Caco-2 (cell line): ENCODE measurements around the gene WDR1. TPM values are rescaled to one million over a fixed set of nuclear protein-coding genes. Genes with fewer than 3 reads are reported as not detected.

Source experiments
- BruUV-seq: library from RNA; stranded (reverse); fragments of 400-500 nt; replicated peaks from 2 replicates; lab custom pipeline; 2021; lab: Mats Ljungman, UMichigan
- CTCF ChIA-PET: fragments of 300-600 bp; sonication (Branson Sonifier 250); formaldehyde crosslinking; loops from one replicate; lab custom pipeline; 2022; ENCODE audit warnings: antibody characterized with exemption; lab: Charles Lee
- POLR2A ChIA-PET: fragments of 300-600 bp; sonication (Branson Sonifier 250); formaldehyde crosslinking; loops from one replicate; lab custom pipeline; 2022; ENCODE audit warnings: antibody characterized with exemption; lab: Charles Lee
- DNase-seq, 2 experiments: peaks; one replicate each; pipeline versions ENCODE4 v3.0.0 to v3.0.0-alpha.2; 2020 to 2022
- H3K27me3 ChIP-seq: replicated peaks from 2 replicates; pipeline ENCODE4 v1.6.0; 2011; ENCODE audit warnings: low read length; ENCODE audit not compliant: control insufficient read depth, insufficient read depth
- H3K36me3 ChIP-seq: 2 replicates; pipeline ENCODE4 v1.5.1; 2011; ENCODE audit warnings: low read length; ENCODE audit not compliant: control insufficient read depth, insufficient read depth
- H3K4me1 ChIP-seq: fragments of 250-450 bp; sonication (Bioruptor Pico); 2 replicates; pipeline ENCODE4 v1.5.1; 2020; ENCODE audit warnings: mild to moderate bottlenecking
- H3K4me3 ChIP-seq: 2 replicates; pipeline ENCODE4 v1.5.1; 2011; ENCODE audit warnings: low read depth, mild to moderate bottlenecking, control low read depth, low read length
- H3K9me3 ChIP-seq: fragments of 250-450 bp; sonication (Bioruptor Pico); 2 replicates; pipeline ENCODE4 v1.5.1; 2020; ENCODE audit warnings: mild to moderate bottlenecking, moderate library complexity
- H3K27ac Mint-ChIP-seq: one replicate; pipeline ENCODE4 v1.8.0; 2022; ENCODE audit warnings: mixed read lengths; ENCODE audit not compliant: unreplicated experiment
- H3K27me3 Mint-ChIP-seq: one replicate; pipeline ENCODE4 v1.8.0; 2022; ENCODE audit warnings: mixed read lengths; ENCODE audit not compliant: insufficient read depth, unreplicated experiment
- H3K36me3 Mint-ChIP-seq: one replicate; pipeline ENCODE4 v1.8.0; 2022; ENCODE audit warnings: mild to moderate bottlenecking, mixed read lengths; ENCODE audit not compliant: insufficient read depth, unreplicated experiment
- H3K4me1 Mint-ChIP-seq: one replicate; pipeline ENCODE4 v1.8.0; 2022; ENCODE audit warnings: low read depth, mixed read lengths; ENCODE audit not compliant: unreplicated experiment
- H3K4me3 Mint-ChIP-seq: one replicate; pipeline ENCODE4 v1.8.0; 2022; ENCODE audit warnings: mild to moderate bottlenecking, moderate library complexity, mixed read lengths; ENCODE audit not compliant: unreplicated experiment
- H3K9me3 Mint-ChIP-seq: one replicate; pipeline ENCODE4 v1.8.0; 2022; ENCODE audit warnings: mixed read lengths; ENCODE audit not compliant: unreplicated experiment
- CTCF ChIP-seq, 2 experiments: fragments of 200-600 bp in 1 of 2; IDR thresholded peaks; 1 replicate in 1 of 2; 2 replicates in 1 of 2; pipeline versions ENCODE4 v1.5.1 to v1.8.0; 2011 to 2022; ENCODE audit warnings: antibody characterized with exemption in 1 of 2, control low read depth in 1 of 2, inconsistent platforms in 1 of 2, low read depth in 1 of 2, low read length in 1 of 2, mild to moderate bottlenecking in 1 of 2, moderate library complexity in 1 of 2; ENCODE audit not compliant: insufficient read depth in 1 of 2, severe bottlenecking in 1 of 2, unreplicated experiment in 1 of 2
- intact Hi-C: fragments of 100-400 bp; cut with micrococcal nuclease; formaldehyde crosslinking; loops from one replicate; pipeline ENCODE4 v1.10.0; 2022; ENCODE audit not compliant: unreplicated experiment
- total RNA-seq: library from RNA; stranded (reverse); gene quantifications from 2 replicates; pipeline ENCODE4 v1.2.3, GENCODE V29; 2022

The WDR1 gene
- total RNA-seq, 1 experiment from 2014 or later, result 250 TPM

- no peaks in the 10 kb centered on the region for H3K36me3 Mint-ChIP-seq
- peaks cover 16% of the 10 kb centered on the region for H3K4me1 Mint-ChIP-seq
- Histone ChIP-seq H3K4me3 (no peak overlapping the region), H3K36me3 (no peaks in the 10 kb centered on the region), H3K9me3 (no peaks in the 10 kb centered on the region), H3K4me1 (peaks cover 25% of the 10 kb centered on the region), H3K27me3 (no peaks in the 10 kb centered on the region)
- POLR2A ChIA-PET, result no interaction called here
- BruUV-seq, result no TSS peak
- H3K27me3 Mint-ChIP-seq, result no peaks in the 10 kb centered on the region
- no peak overlapping the region for H3K4me3 Mint-ChIP-seq
- no peak for TF ChIP-seq CTCF (IDR thresholded peaks at IDR 0.05; ENCODE audit: insufficient read depth in 1 of 2, low read depth in 1 of 2, low read length in 1 of 2, severe bottlenecking in 1 of 2, unreplicated experiment in 1 of 2)
- DNase-seq, result peak in 1 of 2 experiments; percentile 21
- no peak overlapping the region for H3K27ac Mint-ChIP-seq
- H3K9me3 Mint-ChIP-seq, result no peaks in the 10 kb centered on the region
- intact Hi-C loops, result no loop called here
- CTCF ChIA-PET, result interaction anchor here (0.6 kb wide), 1 partner anchor 93 kb away, joined by 3 read pairs; no protein-coding TSS in a partner anchor
Observed at GRCh38 chr4:10035130-10035529, 81.5 kb downstream of the WDR1 start.

- no peaks in the 10 kb centered on the region for H3K36me3 Mint-ChIP-seq
- Histone ChIP-seq H3K4me1 (peaks cover 25% of the 10 kb centered on the region), H3K9me3 (no peaks in the 10 kb centered on the region), H3K27me3 (no peaks in the 10 kb centered on the region), H3K36me3 (no peaks in the 10 kb centered on the region), H3K4me3 (no peak overlapping the region)
- DNase-seq, result peak in 1 of 2 experiments; percentile 14
- H3K9me3 Mint-ChIP-seq, result no peaks in the 10 kb centered on the region
- BruUV-seq, result no TSS peak
- H3K27me3 Mint-ChIP-seq, result no peaks in the 10 kb centered on the region
- intact Hi-C loops, result no loop called here
- H3K4me1 Mint-ChIP-seq, result peaks cover 16% of the 10 kb centered on the region
- no peak for TF ChIP-seq CTCF (IDR thresholded peaks at IDR 0.05; ENCODE audit: insufficient read depth in 1 of 2, low read depth in 1 of 2, low read length in 1 of 2, severe bottlenecking in 1 of 2, unreplicated experiment in 1 of 2)
- no peak overlapping the region for H3K27ac Mint-ChIP-seq
- POLR2A ChIA-PET, result no interaction called here
- H3K4me3 Mint-ChIP-seq, result no peak overlapping the region
- CTCF ChIA-PET, result interaction anchor here (0.6 kb wide), 1 partner anchor 92 kb away, joined by 3 read pairs; no protein-coding TSS in a partner anchor
Observed at GRCh38 chr4:10034612-10035104, 81.9 kb downstream of the WDR1 start.

GRCh38 chr4:10034136-10034535 is 82.5 kb downstream of the WDR1 start:
- peak in 1 of 2 experiments; percentile 1 for DNase-seq
- Mint-ChIP-seq H3K9me3 (no peaks in the 10 kb centered on the region), H3K4me3 (no peak overlapping the region), H3K36me3 (no peaks in the 10 kb centered on the region), H3K27ac (peak overlapping the region; percentile 24), H3K4me1 (peaks cover 18% of the 10 kb centered on the region), H3K27me3 (no peaks in the 10 kb centered on the region)
- TF ChIP-seq CTCF (IDR thresholded peaks at IDR 0.05; ENCODE audit: insufficient read depth in 1 of 2, low read depth in 1 of 2, low read length in 1 of 2, severe bottlenecking in 1 of 2, unreplicated experiment in 1 of 2), result no peak
- Histone ChIP-seq H3K27me3 (no peaks in the 10 kb centered on the region), H3K4me1 (peaks cover 27% of the 10 kb centered on the region), H3K36me3 (no peaks in the 10 kb centered on the region), H3K4me3 (no peak overlapping the region), H3K9me3 (no peaks in the 10 kb centered on the region)
- no TSS peak for BruUV-seq
- ChIA-PET POLR2A (no interaction called here), CTCF (no interaction called here)
- intact Hi-C loops, result no loop called here
